Chondrocyte (in vitro differentiated cells): ENCODE data around the gene DMKN. TPM values are rescaled to one million over a fixed set of nuclear protein-coding genes. Genes with fewer than 3 reads are reported as not detected.

Experiments
- DNase-seq: peaks from one replicate; pipeline ENCODE4 v3.0.0; 2021; ENCODE audit warnings: mixed read lengths, low spot score
- H3K27ac Mint-ChIP-seq: one replicate; pipeline ENCODE4 v1.8.0; 2021; ENCODE audit warnings: mild to moderate bottlenecking, moderate library complexity, mixed read lengths; ENCODE audit not compliant: unreplicated experiment
- H3K27me3 Mint-ChIP-seq: 2 replicates; pipeline ENCODE4 v1.8.0; 2021; ENCODE audit warnings: low read depth, mixed read lengths
- H3K36me3 Mint-ChIP-seq: 2 replicates; pipeline ENCODE4 v1.8.0; 2021; ENCODE audit warnings: low read depth, mixed read lengths
- H3K4me1 Mint-ChIP-seq: 2 replicates; pipeline ENCODE4 v1.8.0; 2021; ENCODE audit warnings: low read depth, mild to moderate bottlenecking, mixed read lengths
- H3K4me3 Mint-ChIP-seq: one replicate; pipeline ENCODE4 v1.8.0; 2021; ENCODE audit warnings: mild to moderate bottlenecking, moderate library complexity, mixed read lengths; ENCODE audit not compliant: unreplicated experiment
- H3K9me3 Mint-ChIP-seq: 2 replicates; pipeline ENCODE4 v1.8.0; 2021; ENCODE audit warnings: low read depth, mixed read lengths
- total RNA-seq: library from RNA; stranded (reverse); gene quantifications from 3 replicates; pipeline ENCODE4 v1.2.1, GENCODE V29; 2021
- TF ChIP-seq, protein P1 (sequence below): fragments of 200-600 bp; sonication (generic); IDR thresholded peaks from 2 replicates; pipeline ENCODE4 v1.5.0; 2021; ENCODE audit warnings: antibody characterized with exemption, mild to moderate bottlenecking, moderate library complexity

The DMKN gene
- total RNA-seq, 1 donor from 2014 or later = 2.1 TPM

DNA sequence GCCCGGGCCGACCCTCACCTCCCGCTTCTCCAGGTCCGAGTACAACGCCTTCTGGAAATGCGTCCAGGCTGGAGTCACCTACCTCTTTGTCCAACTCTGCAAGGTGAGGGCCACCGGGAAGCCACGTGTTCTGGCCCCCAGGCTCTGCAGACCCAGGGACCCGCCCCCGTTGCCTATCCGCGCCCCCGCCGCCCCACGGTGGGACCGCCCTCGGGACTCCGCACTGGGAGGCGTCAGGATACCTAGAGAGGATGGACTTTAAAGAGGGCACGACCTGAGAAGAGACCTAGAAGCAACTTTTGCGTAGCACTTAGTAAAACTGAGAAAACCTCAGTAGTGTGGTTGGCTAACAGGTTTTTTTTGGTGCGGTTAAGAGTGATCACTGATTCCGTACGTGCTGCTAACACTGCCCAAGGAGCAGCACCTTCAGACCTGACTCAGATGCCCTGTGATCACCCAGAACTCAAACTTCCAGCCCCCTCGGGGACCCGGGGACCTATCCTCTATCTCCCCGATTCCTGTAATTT, 32.5 kb upstream of the DMKN start:
- H3K36me3 Mint-ChIP-seq = peaks cover 11% of the 10 kb centered on the region
- DNase-seq = no peak
- H3K27me3 Mint-ChIP-seq = no peaks in the 10 kb centered on the region
- TF ChIP-seq, protein P1, sequence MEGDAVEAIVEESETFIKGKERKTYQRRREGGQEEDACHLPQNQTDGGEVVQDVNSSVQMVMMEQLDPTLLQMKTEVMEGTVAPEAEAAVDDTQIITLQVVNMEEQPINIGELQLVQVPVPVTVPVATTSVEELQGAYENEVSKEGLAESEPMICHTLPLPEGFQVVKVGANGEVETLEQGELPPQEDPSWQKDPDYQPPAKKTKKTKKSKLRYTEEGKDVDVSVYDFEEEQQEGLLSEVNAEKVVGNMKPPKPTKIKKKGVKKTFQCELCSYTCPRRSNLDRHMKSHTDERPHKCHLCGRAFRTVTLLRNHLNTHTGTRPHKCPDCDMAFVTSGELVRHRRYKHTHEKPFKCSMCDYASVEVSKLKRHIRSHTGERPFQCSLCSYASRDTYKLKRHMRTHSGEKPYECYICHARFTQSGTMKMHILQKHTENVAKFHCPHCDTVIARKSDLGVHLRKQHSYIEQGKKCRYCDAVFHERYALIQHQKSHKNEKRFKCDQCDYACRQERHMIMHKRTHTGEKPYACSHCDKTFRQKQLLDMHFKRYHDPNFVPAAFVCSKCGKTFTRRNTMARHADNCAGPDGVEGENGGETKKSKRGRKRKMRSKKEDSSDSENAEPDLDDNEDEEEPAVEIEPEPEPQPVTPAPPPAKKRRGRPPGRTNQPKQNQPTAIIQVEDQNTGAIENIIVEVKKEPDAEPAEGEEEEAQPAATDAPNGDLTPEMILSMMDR = no peak
- no peaks in the 10 kb centered on the region for H3K9me3 Mint-ChIP-seq
- H3K4me3 Mint-ChIP-seq = peak overlapping the region; percentile 95
- H3K27ac Mint-ChIP-seq = peak overlapping the region; percentile 32
- peaks cover 21% of the 10 kb centered on the region for H3K4me1 Mint-ChIP-seq

DNA sequence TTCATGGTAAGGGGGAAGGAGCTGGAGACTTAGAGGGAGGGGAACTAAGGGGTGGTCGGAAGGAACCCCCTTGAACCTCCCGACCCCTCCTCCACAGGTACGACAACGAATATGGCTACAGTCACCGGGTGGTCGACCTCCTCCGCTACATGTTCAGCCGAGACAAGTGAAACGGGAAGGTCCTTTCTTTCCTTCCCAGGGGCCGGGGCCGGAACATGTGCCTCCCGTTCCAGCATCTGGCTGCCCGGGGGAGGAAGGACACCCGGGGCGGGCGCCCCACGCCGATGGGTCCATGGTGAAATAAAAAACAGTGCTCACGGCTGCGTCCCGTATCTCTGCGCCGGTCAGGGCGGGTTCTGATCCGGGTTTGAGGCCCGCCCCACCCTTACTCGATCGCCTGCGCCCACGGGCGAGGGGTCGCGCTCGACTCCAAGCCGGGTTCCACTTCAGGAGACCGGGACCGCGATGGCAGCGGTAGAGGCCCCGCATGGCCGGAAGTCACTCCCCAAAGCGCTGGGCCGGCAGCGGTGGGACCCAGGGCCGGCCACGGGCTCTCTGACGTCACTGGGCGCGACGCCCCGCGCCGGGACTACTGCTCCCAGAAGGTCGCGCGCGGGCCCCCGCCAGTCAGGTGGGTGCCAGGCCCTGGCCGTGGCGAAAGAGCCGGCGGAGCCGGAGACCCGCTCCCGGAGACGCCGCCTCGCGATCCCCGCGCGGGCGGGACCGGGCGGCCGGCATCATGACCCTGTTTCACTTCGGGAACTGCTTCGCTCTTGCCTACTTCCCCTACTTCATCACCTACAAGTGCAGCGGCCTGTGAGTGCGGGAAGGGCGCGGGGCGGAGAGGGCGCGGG, 31.8 kb upstream of the DMKN start, which contains the start of gene TMEM147:
Gene TMEM147 (plus strand): TSS at position 626 of the 854 bp plus-strand sequence. CDS start 114 bp downstream, at position 740.
- H3K36me3 Mint-ChIP-seq = peaks cover 7% of the 10 kb centered on the region
- DNase-seq = no peak
- TF ChIP-seq, protein P1 = peak; percentile 8
- no peaks in the 10 kb centered on the region for H3K27me3 Mint-ChIP-seq
- H3K4me1 Mint-ChIP-seq = peaks cover 21% of the 10 kb centered on the region
- peak within 1 kb of the TSS; percentile 95 for H3K4me3 Mint-ChIP-seq
- H3K9me3 Mint-ChIP-seq = no peaks in the 10 kb centered on the region
- peak within 1 kb of the TSS; percentile 79 for H3K27ac Mint-ChIP-seq

DNA sequence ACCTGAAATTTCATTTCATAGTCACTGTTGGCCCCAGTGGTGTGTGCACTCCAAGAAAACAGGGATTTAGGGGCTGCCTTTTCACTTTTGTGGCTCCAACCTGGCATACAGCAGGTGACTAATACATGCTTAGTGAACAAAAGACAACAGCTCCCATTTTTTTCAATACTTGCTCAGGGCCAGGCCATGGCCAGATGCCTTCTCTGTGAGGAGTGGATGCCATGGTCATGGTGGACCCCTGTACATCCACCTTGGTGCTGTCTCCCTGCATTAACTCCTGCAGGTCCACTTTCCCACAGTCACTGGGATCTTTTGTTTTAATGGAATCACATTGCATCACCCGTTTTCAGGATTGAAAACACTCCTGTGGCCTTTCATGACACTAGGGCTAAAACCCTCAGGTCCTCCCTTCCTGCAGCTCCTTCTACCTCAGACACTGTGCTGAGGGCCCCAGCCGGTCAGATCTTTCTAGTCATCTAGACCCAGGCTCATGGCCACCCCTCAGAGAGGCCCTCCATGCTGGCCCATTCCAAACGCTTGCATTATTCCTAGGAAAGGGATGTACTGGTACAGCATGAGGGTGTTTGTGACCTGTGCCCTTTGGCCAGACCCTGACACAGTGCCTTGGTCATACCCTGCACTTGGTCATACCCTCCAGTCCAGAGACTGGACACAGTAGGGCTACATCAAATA, 30.8 kb upstream of the DMKN start:
- DNase-seq = no peak
- Mint-ChIP-seq H3K4me1 (peaks cover 21% of the 10 kb centered on the region), H3K9me3 (no peaks in the 10 kb centered on the region), H3K36me3 (peaks cover 6% of the 10 kb centered on the region), H3K27me3 (no peaks in the 10 kb centered on the region), H3K27ac (no peak overlapping the region), H3K4me3 (peak overlapping the region; percentile 95)
- TF ChIP-seq, protein P1 = no peak

DNA sequence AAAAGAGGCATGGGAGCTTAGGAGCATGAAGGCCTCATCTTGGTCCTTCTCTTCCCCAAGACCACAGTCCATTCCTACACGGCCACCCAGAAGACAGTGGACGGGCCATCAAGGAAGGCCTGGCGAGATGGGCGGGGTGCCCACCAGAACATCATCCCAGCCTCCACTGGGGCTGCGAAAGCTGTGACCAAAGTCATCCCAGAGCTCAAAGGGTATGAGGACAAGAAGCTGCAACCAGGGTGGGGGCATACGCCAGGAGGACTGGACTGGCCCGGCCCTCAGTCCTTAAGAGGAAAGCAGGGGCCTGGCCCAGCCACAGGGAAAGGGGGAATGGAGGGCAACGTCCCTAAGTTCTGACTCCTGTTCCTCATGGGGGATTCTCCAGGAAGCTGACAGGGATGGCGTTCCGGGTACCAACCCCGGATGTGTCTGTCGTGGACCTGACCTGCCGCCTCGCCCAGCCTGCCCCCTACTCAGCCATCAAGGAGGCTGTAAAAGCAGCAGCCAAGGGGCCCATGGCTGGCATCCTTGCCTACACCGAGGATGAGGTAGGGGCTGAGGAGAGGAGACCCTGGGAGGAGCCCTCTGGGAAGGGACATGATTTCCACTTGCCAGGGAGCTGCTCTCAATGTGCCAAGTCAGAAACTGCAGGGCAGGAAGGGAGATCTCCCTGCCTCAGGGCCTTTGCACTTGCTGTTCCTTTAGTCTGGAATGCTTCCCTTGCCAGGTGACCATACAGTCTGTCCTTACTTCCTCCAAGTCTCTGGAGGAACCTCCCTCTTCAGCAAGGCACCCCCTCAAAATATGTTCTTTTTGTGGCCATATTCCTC, 30.0 kb upstream of the DMKN start:
- Mint-ChIP-seq H3K4me1 (peaks cover 21% of the 10 kb centered on the region), H3K36me3 (peaks cover 3% of the 10 kb centered on the region), H3K9me3 (no peaks in the 10 kb centered on the region), H3K4me3 (no peak overlapping the region), H3K27me3 (no peaks in the 10 kb centered on the region), H3K27ac (no peak overlapping the region)
- TF ChIP-seq, protein P1 = no peak
- DNase-seq = no peak
